NCI-H2029 (cell line): ENCODE data around the gene TACC2.
"Not testable (repeated sequence)": the region's sequence is repeated elsewhere in the genome, so short reads cannot be mapped to it uniquely, and the experiment has no call there.

ENCODE experiments used
- DNase-seq: peaks from one replicate; lab custom pipeline; 2025; lab: John Stamatoyannopoulos, UW

The TACC2 gene, protein sequence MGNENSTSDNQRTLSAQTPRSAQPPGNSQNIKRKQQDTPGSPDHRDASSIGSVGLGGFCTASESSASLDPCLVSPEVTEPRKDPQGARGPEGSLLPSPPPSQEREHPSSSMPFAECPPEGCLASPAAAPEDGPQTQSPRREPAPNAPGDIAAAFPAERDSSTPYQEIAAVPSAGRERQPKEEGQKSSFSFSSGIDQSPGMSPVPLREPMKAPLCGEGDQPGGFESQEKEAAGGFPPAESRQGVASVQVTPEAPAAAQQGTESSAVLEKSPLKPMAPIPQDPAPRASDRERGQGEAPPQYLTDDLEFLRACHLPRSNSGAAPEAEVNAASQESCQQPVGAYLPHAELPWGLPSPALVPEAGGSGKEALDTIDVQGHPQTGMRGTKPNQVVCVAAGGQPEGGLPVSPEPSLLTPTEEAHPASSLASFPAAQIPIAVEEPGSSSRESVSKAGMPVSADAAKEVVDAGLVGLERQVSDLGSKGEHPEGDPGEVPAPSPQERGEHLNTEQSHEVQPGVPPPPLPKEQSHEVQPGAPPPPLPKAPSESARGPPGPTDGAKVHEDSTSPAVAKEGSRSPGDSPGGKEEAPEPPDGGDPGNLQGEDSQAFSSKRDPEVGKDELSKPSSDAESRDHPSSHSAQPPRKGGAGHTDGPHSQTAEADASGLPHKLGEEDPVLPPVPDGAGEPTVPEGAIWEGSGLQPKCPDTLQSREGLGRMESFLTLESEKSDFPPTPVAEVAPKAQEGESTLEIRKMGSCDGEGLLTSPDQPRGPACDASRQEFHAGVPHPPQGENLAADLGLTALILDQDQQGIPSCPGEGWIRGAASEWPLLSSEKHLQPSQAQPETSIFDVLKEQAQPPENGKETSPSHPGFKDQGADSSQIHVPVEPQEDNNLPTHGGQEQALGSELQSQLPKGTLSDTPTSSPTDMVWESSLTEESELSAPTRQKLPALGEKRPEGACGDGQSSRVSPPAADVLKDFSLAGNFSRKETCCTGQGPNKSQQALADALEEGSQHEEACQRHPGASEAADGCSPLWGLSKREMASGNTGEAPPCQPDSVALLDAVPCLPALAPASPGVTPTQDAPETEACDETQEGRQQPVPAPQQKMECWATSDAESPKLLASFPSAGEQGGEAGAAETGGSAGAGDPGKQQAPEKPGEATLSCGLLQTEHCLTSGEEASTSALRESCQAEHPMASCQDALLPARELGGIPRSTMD (N-terminal part only)

DNA sequence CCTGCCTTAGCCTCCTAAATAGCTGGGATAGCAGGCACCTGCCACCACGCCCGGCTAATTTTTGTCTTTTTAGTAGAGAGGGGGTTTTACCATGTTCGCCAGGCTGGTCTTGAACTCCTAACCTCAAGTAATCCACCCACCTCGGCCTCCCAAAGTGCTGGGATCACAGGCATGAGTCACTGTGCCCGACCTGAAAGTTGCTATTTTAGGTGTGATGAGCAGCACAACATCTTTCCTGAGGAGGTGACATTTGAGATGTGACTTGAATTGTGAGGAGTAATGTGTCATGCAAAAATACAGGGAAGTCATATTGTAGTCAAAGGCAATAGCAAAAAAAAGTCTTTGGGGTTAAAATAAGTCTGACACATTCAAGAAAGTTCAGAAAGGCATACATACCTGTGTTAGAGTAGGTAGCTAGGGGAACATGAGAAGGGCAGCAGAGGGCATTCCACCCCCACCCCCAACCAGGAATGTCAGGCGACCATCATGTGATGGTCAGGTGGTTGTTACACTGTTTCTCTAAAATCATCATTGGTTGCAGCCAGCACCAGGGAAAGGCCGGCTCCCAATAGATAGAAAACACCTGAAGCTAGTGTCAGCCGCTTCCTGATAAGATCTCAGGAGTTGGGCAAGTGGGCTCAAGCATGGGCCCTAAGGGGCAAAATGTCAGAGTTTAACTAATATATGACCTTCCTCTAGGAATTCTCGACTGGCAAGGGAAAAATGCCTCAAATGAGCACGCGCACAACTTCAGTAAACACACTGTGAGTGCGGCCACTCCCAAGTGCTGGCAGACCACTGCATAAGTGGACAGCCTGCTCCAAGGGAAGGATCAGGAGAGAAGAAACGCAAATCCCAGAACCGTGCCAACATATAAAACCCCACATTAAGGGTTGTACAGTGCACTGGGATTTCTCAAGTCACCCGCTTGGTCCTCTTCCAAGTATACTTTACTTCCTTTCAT, at the start of gene TACC2:
Gene TACC2 (plus strand): TSS at position 803 of the 964 bp plus-strand sequence. CDS start 32,819 bp downstream, outside the sequence.
- no peak for DNase-seq

DNA sequence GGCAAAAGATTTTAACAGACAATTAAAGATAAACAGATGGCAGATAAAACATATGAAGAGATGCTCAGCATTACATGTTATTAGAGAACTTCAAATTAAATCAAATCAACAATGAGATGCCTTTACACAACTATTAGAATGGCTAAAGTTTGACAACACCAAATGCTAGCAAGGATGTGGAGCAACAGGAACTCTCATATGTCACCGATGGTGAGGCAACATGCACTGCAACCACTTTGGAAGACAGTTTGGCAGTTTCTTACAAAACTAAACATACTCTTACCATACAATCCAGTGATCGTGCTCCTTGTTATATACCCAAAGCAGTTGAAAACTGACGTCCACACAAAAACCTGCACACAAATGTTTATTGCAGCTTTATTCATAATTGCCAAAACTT, 47.4 kb upstream of the TACC2 start:
- DNase-seq, result no peak

DNA sequence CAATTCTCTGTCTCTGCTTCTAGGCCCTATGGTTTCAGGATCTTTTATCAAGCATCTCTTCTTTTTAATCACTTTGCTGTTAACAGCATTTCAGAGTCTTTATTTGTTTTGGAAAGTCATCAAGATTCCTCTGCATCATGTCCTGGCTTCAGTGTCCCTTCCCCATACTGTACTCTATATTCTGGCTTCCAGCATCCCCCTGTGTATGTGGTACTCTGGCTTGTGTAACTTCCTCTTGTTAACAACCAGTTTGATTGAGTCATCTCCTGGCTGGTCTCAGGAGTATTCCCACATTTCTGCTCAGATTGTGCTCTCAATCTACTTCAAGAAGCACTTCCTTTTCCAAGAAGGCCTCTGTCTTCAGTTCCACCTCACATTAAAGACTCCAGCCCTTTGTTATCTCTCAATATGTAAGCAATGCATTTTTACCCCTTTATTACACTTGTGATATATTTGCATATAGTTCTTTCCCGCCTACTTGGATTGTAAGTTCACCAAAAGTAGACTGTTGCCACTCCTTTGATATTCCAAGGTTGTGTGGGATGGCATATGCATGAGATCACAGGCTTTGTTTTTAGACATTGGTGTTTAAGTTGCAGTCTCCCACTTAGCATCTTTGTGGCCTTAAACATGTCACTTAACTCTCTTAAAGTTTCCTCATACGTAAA, 46.1 kb upstream of the TACC2 start:
- DNase-seq, result no peak

DNA sequence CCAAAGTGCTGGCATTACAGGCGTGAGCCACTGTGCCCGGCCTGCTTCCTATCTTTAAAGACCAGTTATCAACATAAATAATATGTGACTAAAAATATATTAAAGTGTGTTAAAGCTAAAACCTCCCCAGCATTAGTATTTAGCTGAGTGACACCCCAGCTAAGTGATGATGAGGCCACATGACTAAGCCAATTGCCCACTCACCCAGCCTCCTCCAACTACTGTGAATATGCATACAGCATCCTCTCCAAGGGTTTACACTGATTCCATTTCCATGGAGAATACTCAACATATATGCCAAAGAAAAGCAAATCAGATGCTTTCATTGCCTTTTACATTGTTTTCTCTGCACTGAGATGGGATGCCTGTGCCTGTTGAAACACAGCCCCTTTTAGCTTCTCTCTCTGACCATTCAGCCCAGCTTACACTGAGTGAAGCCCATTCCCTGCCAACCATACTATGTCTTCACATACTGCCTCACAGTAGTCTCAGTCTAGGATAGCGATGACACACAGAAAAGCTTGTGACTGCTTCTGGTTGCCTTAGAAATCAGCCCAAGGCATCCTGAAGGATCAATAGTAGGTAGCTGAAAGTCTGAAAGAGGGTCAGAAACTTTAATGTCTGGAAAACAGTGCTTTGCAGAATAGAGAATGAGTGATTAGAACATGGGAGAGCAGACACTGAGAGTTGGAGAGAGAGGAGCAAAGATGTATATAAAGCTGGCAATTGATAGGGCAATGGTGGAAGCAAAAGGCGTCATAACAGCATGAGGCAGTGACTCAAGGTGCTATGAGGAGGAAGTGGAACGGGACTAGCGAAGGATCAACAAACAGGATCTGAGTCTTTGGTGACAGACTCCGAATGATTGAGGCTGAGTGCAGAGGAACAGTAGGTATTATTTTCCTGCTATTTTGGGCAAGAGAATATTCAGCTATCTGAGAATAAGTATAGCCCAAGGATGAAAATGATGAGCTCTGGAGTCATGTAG, 41.3 kb upstream of the TACC2 start:
- no peak for DNase-seq

DNA sequence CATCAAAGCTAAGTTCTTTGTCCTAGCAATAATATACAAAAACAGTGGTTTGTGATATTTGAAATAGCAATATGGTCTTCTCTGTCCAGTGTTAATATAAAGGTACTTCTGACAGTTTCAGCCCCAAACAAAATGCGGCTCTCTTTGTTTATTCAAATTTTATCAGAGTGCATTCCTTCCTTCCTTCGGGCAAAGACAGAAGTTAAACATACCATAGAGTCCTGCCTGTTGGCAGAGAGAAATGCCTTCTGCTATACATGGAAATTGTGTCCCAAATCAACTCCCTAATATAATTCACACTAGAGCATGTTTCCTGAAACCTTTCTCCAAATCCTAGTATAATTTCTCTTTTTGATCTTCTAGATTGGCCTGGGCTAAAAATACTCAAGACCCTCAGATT, 39.9 kb upstream of the TACC2 start:
- no peak for DNase-seq

DNA sequence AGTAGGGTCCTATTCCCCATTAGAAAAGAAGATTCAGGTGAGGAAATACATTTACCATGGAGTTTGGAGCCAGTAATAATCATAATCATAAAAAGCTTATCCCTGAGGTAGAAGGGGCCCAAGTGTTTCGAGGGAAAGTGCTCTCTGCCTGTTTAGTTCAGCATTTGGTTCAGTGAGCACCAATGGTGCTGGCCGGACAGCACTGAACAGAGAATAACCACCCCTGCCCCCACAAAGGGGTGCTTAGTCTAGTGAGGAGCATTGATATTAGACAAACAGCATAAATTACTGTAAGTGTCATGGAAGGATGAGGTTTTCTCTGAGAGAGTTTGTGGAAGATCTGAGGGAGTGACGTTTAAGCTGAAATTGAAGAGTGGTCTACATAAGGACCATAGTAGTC, 39.5 kb upstream of the TACC2 start:
- DNase-seq, result no peak

DNA sequence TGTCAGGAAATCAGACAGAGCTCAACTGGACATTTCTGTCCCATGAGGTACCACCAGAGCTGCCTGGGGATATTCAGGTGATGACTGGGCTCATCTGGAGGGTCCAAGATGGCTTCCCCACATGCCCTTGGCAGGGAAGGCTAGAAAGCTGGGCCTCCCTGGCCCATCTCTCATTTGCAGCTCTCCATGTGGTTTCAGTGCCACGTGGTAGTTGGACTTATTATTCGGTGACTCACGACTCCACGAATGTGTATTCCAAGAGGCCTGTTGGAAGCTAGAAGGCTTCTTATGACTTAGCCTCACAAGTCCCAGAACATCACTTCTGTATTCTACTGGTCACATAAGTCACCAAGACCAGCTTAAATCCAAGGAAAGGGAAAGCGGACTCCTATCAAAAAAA, 36.7 kb upstream of the TACC2 start:
- no peak for DNase-seq

DNA sequence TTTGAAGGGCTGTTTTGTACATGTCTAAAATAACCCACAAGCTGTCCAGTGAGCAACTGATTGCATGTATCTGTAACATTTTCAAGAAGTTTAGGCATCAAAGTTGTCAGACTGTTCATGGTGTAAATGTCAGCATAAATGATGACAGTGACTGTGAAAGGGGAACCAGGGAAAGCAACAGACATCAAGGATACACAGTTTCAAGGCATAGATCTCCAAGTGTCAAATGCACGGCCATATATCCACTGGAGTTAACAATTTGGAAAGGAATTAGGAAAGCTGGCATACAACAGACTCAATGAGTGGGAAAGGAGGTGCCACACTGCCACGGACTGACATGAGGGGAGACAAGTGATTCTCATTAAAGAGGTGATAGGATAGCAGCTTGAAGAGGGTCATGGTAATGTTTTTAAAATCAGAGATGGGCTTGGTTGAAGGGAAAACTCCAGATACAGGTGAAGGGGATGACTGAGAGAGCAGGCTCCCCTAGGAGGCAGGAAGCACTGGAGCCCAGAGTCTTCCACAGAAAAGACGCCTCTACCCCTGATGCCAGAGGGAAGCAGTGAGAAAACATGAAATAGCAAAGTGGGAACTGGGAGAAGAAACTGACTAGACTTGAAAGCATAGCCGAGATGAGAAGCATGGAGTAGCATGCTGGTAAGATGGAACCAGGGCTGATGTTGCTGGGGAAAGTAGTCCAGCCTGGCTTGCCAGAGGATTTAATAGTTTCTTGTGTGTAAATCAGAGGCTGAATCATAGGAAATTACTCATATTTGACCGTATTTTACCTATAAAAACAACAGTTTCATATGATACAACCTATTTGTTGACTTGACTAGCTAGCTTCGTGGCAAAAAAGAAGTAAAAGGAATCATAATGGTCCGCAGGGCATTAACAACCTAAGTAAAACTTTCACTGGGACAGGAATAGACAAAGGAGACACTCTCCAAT, 32.6 kb upstream of the TACC2 start:
- DNase-seq, result no peak

DNA sequence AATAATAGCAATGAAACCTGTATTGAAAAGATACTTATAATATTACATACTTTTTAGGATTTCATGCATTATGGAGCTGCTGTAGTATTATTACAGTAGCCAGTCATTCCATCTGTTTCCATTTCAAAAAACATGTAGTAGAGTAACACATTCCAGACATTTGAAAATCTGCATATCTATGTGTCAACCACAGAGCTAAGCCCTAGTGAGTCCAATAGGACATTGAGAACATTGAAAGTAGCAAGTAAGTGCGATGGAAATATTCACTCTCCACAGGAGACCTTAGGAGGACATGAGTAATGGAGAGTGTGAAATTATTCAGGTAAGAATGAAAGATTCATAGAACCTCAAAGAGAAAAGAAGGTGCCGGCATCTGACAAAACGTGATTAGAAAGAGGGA, 29.3 kb upstream of the TACC2 start:
- DNase-seq, result no peak

DNA sequence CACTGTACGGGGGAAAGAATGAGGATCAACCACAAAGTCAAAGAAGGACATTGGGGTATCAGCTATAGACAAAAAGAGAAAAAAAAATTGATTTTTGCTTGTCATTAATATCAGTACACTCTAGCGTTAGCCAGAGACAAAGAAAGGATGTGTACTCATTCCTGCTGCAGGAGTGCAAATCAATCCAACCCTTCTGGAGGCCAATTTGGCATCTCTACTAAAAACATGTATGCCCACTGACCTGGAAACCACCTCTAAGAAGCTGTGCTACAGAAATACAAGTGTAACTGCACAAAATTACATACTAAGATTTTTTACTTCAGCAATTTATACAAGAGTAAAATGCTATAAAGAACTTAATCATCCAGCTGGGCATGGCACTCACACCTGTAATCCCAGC, 27.5 kb upstream of the TACC2 start:
- DNase-seq, result no peak

DNA sequence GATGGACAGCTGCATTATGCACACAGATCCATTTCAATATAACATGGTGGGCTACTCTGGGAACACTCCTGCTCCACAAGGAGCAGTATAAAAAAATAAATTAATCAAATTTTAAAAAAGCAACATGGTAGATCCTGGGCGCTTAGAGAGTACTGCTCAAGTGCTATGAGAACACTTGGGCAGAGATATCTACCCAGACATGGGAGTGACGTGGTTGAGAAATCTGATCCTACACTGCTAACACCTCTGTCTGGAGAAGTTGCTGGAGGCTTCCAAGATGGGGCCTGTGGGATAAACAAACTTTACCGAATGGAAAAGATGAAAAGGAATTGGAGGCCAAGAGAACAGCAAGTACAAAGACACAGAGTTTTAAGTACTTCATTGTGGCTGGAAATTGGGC, 23.0 kb upstream of the TACC2 start:
- DNase-seq, result no peak

DNA sequence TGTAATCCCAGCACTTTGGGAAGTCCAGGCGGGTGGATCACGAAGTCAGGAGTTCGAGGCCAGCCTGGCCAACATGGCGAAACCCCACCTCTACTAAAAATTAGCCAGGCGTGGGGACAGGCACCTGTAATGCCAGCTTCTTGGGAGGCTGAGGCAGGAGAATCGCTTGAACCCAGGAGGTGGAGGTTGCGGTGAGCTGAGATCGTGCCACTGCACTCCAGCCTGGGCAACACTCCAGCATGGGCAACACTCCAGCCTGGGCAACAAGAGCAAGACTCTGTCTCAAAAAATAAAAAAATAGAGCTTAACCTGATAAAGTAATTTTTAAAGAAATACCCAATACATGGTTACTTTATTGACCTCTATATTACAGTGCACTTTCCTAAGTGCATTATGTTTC, 19.9 kb upstream of the TACC2 start:
- not testable (repeated sequence) for DNase-seq

DNA sequence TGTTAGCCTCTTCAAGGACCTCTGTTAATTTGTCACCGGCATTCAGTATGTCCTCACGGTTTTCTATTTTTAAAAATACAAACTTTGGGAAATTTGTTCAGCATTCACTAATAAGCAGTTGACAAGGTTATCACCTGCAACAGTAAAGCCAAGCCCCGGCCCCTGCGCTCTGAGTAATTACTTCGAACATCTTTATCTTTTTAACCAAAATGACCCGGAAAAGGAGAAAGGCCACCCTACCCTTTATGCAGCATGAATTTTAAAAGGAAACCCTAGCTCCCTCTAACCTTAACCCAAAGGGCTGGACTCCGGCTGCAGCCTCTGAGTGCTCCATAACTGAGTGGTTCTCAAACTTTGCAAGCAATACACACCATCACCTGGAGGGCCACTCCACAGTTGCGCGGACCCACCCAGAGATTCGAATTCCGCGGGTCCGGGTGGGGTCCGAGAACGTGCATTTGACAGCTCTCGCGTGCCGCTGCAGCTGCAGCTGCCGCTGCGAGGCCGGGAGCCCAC, 14.9 kb upstream of the TACC2 start:
- DNase-seq, result no peak

DNA sequence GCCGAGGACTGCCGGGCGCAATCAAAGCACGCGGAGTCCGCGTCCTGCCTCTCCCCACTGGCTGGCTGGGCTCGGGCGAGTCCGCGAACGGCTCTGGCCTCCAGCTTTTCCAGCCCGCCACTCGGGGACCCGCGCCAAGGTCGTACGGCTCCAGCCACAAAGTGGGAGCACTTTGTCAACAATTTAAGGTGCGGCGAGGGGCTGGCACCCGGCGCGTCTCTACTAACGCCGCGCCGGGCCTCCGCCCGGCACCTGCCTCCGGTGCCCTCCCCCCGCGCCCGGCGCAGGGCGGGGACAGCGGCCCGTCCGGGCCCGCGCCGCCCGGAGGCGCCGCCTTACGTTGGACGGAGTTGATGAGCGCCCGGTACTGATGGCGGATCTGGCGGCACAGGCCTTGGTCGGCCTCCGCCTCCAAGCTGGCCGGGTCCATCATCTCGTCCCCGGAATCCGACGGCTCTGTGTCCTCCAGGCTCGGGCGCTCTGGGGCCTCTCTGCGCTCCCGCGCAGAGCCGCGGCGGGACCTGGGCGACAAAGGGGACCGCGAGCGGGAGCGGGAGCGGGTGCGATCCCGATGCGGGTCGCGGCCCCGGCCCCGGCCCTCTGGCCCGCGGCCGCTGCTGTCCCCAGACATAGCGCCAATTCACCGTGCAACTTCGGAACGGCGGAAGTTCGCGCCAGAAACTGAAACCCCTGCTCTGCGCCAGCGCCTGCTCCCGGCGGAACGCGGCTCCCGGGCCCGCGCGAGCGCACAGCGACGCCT, 14.2 kb upstream of the TACC2 start, which contains the start of gene NSMCE4A:
Gene NSMCE4A (minus strand): TSS at position 683 of the 760 bp plus-strand sequence. CDS start 52 bp downstream, at position 631.
- DNase-seq, result peak; percentile 34

DNA sequence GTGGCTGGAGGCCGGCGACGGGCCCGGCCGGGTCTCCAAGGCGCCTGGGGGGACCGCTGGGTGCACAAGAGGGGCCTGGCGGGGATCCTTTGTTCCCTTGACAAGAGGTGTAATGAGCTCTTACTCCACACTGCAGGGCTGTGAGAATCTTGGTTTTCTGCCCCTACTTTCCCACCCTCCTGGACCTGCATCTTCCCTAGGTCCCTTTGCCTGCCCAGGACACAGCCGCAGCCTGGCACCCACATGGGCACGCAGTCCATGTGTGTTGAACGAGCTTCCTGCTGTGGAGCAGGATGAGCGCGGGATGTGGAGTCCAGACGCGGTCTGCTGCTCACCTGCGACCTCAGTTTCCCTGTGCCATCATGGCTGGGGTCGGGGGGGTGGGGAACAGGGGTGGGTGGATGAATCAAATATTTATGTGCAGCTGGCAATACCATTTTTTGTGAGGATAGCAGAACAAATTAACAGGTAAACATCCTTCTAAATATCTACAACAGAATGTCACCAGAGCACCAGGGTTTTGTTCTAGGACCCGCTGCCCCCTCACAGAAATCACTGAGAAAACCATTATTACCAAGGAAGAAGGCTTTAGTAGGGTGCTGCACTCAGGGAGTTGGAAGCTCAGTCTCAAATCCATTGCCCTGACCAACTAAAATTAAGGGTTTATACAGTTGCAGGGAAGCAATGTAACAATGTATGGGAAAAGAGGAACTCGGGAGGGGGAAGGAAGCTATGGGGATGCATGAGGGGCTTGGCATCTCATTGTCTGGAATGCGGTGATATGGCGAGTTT, 13.5 kb upstream of the TACC2 start:
- no peak for DNase-seq

DNA sequence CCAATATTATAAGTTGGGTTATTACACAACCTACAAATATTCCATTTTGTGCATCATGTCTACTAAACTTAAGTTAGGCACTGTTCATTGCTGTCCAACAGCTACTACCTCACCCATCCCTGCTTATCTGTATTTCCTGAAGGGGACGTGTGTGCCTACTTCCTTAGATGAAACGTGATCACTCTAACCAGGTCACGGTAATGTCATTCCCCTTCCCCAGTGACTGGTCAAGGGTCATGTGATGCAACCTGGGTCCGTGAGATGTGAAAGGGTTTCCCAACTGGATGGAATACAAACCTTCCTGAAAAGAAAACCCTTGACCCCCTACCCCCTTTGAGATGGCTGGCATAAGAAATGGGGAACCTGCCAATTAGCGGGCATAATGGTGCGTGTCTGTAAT, 12.4 kb upstream of the TACC2 start:
- no peak for DNase-seq
